Epithelial cell of esophagus (primary cell): Measurements from ENCODE around the gene IFT81.
"Not testable (repeated sequence)": the region's sequence is repeated elsewhere in the genome, so short reads cannot be mapped to it uniquely, and the experiment has no call there.

Source experiments
- DNase-seq: peaks from one replicate; pipeline ENCODE4 v3.0.0; 2010; ENCODE audit warnings: low read depth
- H3K4me3 ChIP-seq: 2 replicates; pipeline ENCODE4 v1.5.1; 2011; ENCODE audit warnings: mild to moderate bottlenecking, low read length, control low read depth
- TF ChIP-seq, protein P1 (sequence below): IDR thresholded peaks from 2 replicates; pipeline ENCODE4 v1.5.1; 2011; ENCODE audit warnings: low read depth, mild to moderate bottlenecking, low read length, control low read depth, inconsistent platforms; ENCODE audit not compliant: insufficient read depth; ENCODE audit errors: missing control alignments

Gene IFT81

DNA sequence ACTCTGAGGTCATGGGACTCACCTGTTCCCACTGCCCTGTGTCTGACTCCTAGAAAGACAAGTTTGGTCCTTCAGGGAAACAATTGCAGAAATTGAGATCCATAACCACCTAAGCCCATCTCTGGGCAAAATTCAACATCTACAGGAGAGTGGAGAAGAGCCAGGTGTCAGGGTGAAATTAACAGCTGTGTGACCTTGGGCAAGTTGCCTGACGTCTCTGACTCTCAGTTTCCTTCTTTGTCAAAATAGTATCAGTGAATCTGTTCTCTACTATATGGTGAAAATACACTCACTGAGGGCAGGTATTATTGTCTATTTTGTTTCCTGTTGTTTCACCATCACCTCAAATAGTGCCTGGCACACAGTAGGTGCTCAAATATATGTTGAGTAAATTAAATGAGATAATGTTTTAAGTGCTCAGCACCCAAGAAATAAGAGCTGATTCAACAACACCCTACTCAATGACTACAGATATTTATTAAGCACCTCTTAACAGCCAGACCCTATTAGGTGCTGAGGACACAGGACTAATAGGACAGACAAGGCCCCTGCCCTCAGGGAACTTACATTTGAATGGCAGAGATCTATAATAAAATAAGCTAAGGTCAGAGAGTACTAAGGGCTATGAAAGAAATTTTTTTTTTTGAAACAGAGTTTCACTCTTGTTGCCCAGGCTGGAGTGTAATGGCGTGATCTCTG is 14.2 kb upstream of the IFT81 start:
- TF ChIP-seq, protein P1, sequence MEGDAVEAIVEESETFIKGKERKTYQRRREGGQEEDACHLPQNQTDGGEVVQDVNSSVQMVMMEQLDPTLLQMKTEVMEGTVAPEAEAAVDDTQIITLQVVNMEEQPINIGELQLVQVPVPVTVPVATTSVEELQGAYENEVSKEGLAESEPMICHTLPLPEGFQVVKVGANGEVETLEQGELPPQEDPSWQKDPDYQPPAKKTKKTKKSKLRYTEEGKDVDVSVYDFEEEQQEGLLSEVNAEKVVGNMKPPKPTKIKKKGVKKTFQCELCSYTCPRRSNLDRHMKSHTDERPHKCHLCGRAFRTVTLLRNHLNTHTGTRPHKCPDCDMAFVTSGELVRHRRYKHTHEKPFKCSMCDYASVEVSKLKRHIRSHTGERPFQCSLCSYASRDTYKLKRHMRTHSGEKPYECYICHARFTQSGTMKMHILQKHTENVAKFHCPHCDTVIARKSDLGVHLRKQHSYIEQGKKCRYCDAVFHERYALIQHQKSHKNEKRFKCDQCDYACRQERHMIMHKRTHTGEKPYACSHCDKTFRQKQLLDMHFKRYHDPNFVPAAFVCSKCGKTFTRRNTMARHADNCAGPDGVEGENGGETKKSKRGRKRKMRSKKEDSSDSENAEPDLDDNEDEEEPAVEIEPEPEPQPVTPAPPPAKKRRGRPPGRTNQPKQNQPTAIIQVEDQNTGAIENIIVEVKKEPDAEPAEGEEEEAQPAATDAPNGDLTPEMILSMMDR, result no peak
- H3K4me3 ChIP-seq, result no peak overlapping the region
- no peak for DNase-seq

DNA sequence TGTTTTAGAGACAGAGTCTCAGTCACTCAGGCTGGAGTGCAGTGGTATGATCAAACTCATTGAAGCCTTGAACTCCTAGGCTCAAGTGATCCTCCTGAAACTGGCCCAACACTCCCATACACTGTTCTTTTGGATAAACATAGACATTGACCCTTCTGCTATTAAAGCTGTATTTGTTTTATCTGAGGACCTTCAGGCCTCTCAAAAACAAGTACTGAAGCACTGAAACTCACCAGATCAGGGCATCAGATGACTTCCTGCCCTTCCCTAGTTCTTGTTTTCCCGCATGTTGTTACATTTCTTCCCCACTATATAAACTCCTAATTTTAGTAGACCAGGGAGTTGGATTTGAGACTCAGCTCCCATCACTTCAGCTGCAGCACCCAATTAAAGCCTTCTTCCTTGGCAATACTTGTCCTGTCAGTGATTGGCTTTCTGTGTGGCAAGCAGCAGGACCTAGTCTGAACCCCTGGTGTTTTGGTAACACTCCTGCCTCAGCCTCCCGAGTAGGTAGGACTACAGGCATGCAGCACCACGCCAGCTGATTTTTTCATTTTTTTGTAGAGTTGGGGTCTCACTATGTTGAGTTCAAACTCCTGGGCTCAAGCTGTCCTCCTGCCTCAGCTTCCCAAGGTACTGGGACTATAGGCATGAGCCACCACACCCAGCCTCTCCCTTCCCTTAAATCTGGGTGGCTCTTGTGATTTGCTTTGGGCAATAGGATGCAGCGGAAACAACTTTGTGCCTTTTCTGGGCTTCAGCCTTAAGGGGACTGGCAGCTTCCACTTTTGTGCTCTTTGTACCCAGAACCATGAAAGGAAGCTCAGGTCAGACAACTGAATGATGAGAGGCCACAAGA is 12.5 kb upstream of the IFT81 start:
- no peak overlapping the region for H3K4me3 ChIP-seq
- TF ChIP-seq, protein P1, result no peak
- DNase-seq, result no peak

- H3K4me3 ChIP-seq, result no peak overlapping the region
- TF ChIP-seq, protein P1, result no peak
- DNase-seq, result no peak
Measured at GRCh38 chr12:110112335-110112660, 11.9 kb upstream of the IFT81 start.

DNA sequence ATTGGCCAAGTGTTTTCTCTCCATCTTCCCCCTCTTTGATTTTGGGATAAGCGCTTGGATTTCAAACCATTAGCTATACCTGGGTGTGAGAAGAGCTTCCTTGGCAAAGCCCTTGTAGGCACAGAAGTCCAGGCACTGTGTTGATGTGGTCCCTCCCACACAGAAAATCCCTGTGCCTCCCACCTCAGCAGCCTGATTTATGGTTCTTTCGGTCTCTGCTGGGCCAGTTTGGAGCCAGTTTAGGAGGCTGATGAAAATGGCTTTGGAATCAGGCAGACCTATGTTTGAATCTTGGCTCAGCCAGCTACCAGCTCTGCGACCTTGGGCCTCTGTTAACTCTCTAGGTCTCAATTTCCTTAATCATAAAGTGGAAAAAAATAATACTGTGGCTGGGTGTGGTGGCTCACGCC is 9.6 kb upstream of the IFT81 start:
- TF ChIP-seq, protein P1, result no peak
- H3K4me3 ChIP-seq, result no peak overlapping the region
- DNase-seq, result no peak

- H3K4me3 ChIP-seq, result no peak overlapping the region
- TF ChIP-seq, protein P1, result no peak
- DNase-seq, result no peak
Measured at GRCh38 chr12:110115675-110116074, 8.5 kb upstream of the IFT81 start.

DNA sequence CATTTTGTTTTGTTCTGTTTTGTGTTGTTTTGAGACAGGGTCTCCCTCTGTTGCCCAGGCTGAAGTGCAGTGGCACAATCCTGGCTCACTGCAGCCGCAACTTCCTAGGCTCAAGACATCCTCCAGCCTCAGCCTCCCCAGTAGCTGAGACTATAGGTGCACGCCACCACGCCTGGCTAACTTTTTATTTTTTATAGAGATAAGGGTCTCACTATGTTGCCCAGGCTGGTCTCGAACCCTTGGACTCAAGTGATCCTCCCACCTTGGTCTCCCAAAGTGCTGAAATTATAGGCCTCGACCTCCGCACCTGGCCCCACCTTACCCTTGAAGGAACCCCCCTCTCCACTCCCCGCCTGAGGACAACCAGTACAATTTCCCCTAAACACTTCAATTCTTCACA is 7.5 kb upstream of the IFT81 start:
- no peak for DNase-seq
- no peak overlapping the region for H3K4me3 ChIP-seq
- TF ChIP-seq, protein P1, result no peak

- H3K4me3 ChIP-seq, DNase-seq: not testable (repeated sequence)
Measured at GRCh38 chr12:110117210-110117609, 6.9 kb upstream of the IFT81 start.
